GM21786 (cell line): ENCODE measurements around the gene PIP4K2A.
A peak's percentile ranks its signal among the peaks of the same experiment; 100 is the strongest.
"Not testable (repeated sequence)": the region's sequence is repeated elsewhere in the genome, so short reads cannot be mapped to it uniquely, and the experiment has no call there.

Source experiments
- ATAC-seq: cut with Tn5 transposase; IDR thresholded peaks from one replicate; pipeline ENCODE4 v1.9.1; 2021; ENCODE audit not compliant: unreplicated experiment

The PIP4K2A gene

DNA sequence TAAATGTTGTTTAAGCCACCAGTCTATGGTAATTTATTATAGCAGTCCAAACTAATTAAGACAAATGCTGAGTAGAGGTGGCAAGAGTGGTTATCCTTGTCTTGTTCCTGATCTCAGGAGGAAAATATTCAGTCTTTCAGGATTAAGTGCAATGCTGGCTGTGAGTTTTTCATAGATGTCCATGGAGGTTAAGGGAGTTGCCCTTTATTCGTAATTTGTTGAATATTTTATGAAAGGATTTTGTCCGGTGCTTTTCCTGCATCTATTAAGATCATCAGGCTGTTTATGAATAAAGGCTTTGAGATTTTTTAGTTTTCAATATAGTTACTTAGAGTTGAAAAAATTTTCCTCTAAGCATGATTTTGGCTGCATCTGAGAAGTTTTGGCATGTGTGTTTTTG lies 186.9 kb downstream of the PIP4K2A start:
- no peak for ATAC-seq

DNA sequence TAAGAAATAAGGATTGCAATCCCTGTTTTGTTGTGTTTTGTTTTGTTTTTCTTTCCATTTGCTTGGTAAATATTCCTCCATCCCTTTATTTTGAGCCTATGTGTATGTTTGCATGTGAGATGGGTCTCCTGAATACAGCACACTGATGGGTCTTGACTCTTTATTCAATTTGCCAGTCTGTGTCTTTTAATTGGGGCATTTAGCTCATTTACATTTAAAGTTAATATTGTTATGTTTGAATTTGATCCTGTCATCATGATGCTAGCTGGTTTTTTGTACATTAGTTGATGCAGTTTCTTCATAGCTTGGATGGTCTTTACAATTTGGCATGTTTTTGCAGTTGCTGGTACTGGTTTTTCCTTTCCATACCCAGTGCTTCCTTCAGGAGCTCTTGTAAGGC lies 190.0 kb downstream of the PIP4K2A start:
- not testable (repeated sequence) for ATAC-seq

DNA sequence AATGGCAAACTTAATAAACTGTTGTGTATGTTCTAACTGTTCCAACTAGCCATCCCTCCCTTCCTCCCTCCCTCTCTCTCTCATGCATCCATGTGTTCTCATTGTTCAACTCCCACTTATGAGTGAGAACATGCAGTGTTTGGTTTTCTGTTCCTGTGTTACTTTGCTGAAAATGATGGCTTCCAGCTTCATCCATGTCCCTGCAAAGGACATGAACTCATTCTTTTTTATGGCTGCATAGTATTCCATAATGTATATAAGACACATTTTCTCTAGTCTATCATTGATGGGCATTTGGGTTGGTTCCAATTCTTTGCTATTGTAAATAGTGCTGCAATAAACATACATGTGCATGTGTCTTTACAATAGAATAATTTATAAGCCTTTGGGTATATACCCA lies 193.7 kb downstream of the PIP4K2A start:
- not testable (repeated sequence) for ATAC-seq

DNA sequence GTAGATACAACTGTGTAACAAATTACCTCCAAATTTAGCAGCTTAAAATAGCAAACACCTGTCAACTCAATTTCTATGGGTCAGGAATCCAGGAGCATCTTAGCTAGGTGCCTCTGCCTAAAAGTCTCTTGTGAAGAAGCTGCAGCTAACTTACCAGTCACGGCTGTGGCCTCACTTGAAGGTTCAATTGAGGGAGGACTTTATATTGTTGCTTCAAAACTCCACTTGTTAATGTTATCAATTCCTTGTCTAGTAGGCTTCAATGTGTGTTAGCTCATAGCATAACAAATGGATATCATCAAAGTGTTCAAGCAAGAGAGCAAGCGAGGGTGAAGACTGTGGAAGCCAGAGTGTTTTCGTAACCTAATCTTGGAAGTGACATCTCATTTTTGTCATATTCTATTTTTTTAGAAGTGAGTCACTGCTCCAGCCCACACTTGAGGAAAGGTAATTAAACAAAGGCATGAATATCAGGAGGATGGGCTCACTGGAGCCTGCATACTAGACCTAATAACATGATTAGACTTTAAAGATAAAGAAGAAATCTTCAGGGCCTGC lies 196.1 kb downstream of the PIP4K2A start:
- ATAC-seq, result no peak

DNA sequence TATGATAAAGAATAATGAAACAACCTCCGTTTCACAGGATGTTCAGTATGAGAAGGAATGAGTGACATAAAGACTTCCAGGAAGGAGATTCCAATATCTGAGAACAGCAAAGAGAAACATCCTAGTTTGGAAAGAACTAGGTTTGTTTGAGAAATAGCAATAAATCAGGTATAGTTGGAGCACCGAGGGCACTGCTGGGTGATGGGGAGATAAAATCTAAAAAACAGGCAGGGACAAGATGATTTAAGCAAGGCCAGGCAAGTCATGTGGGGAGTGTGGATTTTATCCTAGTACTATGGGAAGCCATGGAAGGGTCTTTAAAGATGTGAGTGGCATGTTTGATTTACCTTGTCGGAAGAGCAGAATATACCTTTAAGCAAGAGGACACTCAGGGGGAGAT lies 199.4 kb downstream of the PIP4K2A start:
- ATAC-seq, result no peak

DNA sequence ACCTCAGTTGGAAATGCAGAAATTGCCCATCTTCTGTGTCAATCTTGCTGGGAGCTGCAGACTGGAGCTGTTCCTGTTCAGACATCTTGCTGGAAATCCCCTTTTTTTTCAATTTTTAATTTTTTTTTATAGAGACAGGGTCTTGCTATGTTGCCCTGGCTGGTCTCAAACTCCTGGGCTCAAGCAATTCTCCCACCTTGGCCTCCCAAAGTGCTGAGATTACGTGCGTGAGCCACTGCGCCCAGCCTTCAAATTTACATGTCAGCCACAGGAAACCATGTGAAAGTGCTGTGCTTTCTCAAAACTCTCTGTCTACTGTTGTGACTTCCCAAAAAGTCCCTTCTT lies 200.0 kb downstream of the PIP4K2A start:
- not testable (repeated sequence) for ATAC-seq

DNA sequence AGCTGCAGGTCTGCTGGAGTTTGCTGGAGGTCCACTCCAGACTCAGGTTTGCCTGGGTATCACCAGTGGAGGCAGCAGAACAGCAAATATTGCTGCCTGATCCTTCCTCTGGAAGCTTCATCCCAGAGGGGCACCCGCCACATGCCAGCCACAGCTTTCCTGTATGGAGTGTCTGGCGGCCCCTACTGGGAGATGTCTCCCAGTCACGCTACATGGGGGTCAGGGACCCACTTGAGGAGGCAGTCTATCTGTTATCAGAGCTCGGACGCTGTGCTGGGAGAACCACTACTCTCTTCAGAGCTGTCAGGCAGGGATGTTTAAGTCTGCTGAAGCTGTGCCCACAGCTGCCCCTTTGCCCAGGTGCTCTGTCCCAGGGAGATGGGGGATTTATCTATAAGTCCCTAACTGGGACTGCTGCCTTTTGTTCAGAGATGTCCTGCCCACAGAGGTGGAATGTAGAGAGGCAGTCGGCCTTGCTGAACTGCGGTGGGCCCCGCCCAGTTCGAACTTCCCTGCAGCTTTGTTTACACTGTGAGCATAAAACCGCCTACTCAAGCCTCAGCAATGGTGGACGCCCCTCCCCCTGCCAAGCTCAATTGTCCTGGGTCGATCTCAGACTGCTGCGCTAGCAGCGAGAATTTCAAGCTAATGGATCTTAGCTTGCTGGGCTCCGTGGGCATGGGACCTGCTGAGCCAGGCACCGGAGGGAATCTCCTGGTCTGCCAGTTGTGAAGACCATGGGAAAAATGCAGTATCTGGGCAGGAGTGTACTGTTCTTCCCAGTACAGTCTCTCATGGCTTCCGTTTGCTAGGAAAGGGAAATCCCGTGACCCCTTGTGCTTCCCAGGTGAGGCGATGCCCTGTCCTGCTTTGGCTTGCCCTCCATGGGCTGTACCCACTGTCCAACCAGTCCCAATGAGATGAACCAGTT lies 200.6 kb downstream of the PIP4K2A start:
- not testable (repeated sequence) for ATAC-seq

DNA sequence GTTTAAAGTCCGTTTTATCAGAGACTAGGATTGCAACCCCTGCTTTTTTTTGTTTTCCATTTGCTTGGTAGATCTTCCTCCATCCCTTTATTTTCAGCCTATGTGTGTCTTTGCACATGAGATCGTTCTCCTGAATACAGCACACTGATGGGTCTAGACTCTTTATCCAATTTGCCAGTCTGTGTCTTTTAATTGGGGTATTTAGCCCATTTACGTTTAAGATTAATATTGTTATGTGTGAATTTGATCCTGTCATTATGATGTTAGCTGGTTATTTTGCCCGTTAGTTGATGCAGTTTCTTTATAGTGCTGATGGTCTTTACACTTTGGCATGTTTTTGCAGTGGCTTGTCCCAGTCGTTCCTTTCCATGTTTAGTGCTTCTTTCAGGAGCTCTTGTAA lies 202.4 kb downstream of the PIP4K2A start:
- not testable (repeated sequence) for ATAC-seq

DNA sequence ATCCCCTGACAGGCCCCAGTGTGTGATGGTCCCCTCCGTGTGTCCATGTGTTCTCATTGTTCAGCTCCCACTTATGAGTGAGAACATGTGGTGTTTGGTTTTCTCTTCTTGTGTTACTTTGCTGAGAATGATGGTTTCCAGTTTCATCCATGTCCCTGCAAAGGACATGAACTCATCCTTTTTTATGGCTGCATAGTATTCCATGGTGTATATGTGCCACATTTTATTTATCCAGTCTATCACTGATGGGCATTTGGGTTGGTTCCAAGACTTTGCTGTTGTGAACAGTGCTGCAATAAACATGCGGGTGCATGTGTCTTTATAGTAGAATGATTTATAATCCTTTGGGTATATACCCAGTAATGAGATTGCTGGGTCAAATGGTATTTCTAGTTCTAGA lies 206.2 kb downstream of the PIP4K2A start:
- not testable (repeated sequence) for ATAC-seq

DNA sequence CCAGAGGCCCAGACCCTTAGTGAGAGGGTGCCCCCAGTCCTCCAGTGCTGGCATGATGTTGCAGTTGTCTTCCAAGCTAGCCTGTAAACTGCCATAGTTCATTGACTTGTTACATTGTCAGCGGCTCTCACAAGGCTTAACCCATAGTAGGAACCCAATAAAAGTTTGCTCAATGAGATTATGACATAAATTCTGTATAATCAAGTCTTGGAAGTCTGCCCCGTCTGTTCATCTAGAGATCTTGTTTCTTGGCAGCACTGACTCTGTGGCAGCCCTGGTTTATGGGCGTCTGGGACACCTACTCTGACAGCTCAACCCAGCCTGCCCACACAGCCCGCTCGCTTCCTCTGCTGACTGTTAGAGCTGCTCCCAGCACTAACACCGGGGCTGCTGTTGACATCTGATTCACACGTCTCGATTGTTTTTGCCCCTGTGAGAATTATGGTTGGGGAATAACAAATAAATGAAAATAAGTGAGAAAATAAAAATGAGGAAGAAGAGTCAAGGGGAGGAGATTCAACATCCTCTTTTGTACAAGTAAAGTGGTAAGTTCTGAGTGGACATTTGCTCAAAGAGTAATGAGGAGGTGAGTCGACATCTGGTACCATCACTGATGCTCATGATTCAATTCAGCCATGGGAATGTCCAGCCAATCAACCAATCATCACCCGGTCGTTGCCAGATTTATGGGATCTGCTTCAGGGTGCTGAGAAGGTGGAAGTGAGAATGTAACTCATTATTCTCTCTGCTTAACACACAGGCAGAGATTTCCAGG lies 208.3 kb downstream of the PIP4K2A start:
- ATAC-seq, result peak; percentile 48

DNA sequence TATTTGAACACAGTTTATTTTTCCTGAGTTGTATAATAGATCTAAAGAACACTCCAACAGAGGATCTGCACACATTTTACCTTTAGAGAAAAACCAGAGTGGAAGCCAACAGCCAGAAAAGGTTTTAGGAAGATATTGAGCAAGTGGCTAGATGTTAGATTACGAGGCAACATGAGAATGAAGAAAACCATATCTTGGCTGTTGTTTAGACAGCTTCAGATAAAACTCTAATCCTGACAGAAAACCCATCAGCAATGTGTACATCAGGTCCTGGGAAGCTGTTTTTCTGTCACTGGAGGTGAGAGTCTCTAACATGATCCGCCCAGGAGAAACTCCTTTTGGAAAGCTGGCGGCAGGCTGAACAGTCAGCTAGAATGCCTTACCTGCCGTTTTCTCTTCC lies 209.6 kb downstream of the PIP4K2A start:
- no peak for ATAC-seq

DNA sequence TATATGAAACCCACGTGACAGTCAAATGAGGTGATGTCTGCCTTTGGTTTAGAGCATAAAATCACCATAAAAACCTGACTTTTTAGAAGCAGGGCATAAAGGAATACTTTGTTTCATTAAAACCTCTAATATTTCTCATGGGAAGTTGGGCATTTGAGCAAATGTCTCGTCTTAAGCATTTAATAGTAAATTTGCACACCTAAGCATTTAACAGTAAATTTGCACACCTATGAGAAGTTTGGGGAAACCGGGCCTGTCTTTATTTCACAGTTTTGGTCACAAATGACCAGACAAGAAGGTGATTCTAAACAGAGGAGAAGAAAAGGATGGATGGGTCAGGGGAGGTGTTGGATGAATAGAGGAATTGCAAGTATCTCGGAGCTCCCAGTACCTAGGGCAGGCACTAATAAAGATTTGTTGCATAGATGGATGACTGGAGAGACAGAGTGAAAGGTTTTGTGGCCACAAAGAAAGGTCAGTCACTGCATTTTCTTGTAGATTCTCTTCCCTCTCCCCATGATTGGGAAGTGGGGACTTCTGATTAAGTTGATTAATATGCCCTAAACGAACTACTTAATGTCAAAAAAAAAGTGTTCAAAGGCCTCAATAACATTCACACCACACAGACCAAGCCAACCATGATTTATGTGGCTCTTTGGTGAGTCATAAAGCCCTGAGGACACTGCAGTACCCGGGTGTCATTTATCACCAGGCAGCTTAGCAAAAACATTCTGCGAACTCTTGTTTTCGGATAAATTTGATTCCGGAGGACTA lies 210.9 kb downstream of the PIP4K2A start:
- no peak for ATAC-seq

DNA sequence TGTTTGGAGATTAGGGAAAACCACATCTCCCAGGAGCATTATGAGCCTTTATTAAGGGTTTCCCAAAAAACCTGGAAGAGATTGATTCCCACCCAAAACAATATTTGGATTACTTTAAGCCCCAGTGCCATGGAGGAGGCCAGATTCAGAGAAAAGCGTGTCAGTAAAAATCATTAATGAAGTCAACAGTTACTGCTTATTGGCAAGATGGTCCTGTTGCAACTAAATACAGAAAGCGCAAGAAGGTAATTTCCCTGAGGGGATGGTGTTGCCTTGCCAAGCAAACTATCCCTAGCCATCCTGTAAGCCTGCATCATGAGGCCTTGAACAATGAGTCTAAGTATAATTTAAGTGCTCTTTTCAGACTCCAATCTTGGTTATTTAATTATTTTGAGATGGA lies 212.5 kb downstream of the PIP4K2A start:
- ATAC-seq, result no peak

DNA sequence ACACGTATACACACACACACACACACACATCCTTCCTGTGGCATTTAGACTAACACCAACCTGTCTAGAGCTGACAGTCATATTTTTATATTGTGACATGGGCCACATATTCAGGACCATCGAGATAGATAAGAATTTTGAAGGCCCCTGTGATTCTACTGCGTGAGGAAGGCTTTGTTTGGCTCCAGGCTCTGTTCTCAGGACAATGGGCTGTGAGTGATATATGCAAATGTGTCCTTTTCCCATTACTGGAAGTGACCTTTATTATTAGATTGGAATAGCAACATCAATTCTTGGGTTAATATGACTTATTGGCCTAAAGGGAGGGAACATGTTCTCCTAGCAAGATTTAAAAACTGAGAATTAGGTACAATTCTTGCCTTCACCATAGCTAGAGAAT lies 213.0 kb downstream of the PIP4K2A start:
- ATAC-seq, result no peak

DNA sequence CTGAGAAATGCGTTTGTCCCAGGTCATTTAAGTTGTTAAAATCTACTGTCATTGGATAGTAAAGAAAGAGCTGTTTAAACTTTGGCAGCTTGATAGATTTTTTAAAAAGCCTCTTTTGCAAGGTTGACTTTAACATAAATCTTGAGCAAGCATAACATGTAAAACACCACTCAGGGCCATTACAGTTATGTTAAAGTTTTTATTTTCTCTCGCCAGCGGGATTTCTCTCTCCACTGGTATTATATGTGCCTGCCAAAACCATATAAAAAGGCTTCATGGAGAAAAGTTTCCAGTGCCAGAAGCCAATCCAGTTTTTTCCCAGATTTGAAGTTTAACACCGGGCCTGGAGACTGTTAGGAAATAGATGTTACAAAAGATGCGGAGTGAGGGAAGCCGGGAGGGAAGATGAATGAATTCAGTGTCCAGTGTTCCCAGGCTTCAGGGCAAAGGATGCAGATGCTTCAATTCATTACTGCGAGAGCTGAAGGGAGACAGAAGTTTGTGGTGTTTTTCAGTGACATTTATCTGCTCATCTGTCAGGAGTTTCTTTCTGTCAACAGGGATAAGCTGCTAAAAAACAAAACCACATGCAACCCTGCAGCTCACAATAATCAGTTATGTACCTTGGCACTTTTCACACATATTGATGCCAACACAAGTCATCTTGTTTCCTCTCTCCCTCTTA lies 213.6 kb downstream of the PIP4K2A start:
- ATAC-seq, result no peak

DNA sequence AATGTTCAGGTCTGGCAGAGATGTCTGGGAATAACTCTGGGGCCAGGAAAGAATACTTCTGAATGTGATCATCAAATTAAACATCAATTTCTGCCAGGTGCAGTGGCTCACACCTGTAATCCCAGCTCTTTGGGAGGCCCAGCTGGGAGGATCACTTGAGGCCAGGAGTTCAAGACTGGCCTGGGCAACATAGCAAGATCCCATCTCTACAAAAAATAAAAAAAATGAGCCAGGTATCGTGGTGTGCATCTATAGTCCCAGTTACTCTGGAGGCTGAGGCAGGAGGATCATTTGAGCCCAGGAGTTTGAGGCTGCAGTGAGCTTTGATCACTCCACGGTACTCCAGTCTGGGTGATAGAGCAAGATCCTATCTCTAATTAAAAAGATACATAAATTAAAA lies 214.4 kb downstream of the PIP4K2A start:
- not testable (repeated sequence) for ATAC-seq

DNA sequence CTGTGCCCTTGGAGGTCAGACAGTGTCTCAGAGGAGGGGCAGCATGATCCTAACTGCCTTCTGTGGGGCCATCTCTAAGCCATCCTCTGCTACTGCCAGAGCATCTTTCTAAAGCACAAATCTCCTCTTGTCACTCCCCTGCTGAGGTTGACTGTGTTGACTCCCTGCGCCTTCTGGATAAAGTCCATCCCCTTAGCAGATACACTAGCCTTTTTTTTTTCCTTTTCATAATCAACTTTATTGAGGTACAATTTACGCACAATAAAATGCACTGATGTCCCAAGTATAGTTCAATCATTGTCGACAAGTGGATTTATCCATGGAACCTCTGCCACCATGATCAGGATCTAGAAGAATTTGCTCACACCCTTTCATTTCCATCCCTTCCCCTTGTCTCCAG lies 219.0 kb downstream of the PIP4K2A start:
- ATAC-seq, result no peak

DNA sequence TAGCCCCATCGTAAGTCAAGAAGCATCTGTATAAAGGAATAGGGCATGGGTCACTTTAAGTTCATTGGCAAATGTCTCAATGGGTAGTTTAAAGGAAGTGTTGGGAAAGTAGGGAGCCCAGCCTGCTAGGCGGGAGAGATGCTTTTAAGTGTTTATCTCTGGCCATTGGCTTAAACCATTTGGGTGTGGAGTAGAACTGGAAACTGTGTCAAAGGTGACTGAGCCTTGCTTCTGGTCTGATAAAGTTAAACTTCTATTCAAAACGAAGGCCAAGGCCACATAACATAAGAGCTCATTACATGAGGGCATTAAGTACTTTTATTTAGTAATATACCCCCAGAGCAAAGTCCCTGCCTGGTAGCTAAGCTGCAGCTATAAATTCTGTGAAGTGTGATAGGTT lies 220.4 kb downstream of the PIP4K2A start:
- ATAC-seq, result no peak

DNA sequence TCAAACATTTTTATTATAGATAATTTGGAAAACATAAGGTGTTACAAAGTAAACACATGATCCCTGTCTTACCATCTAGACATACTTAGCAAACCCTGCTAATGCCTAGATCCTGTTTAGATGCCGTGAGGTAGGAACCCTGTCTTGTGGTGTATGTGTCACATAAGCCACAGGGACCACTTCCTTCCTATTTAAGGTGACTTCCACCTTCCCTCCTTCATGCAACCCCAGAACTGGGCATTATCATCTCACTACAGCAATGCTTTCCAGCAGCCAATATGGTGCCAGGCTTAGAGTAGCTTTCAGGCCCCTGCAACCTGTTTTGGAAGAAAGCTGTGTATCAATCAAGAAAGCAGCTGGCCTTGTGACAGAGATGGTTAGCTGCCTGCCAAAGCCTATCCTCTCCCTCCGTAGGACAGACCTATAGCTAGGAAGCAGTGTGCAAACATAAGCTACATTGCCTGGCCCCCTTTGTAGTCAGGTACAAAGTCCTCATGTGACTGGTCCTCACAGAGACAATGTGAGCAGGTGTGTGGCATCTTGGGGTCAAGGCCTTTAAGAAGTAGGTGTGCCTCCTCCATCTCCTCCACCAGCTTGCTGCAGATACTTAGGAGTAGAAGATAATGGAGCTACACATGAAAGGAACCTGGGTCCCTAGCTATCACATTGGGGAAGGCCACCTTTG lies 222.3 kb downstream of the PIP4K2A start:
- ATAC-seq, result no peak

DNA sequence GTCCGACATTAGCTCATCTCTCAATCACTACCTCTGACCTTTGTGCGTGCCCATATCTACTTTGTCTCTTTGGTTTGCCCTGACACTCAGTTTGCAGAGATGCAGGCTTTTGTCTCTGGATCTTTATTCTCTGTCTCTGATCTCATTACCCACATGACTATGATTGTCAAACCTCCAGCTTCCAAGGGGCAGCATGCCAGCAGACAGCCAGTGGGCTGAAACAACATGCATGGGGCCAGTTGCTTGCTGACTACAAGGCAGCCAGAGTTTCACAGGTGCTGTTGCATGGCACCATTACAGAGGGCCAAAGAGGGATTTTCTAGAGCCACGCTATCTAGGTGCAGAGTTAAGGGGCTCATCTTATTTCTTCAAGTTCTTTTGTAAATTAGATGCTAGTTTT lies 222.9 kb downstream of the PIP4K2A start:
- no peak for ATAC-seq
